CD4-positive, CD25-positive, alpha-beta regulatory T cell (primary cell): ENCODE results near the gene CERT1. TPM values are rescaled to one million over a fixed set of nuclear protein-coding genes. Genes with fewer than 3 reads are reported as not detected.

Source experiments
- ATAC-seq, 2 donors: fragments of 150-1000 bp; cut with Tn5 transposase; one replicate each; pipeline ENCODE4 v1.10.0; 2021; ENCODE audit warnings: low read depth in 2 of 2, moderate number of reproducible peaks in 2 of 2, moderate library complexity in 1 of 2
- DNase-seq, 3 donors: peaks; one replicate each; pipeline versions ENCODE4 v3.0.0 to v3.0.0-alpha.2; 2012 to 2022; ENCODE audit warnings: mixed read lengths in 1 of 3
- H3K27ac ChIP-seq: one replicate; pipeline ENCODE4 v1.7.0; 2013; ENCODE audit warnings: mild to moderate bottlenecking, low read length; ENCODE audit not compliant: insufficient read depth, poor library complexity, severe bottlenecking
- H3K27me3 ChIP-seq: one replicate; pipeline ENCODE4 v1.7.0; 2013; ENCODE audit warnings: low read length; ENCODE audit not compliant: control insufficient read depth, insufficient read depth
- H3K36me3 ChIP-seq: one replicate; pipeline ENCODE4 v1.7.0; 2013; ENCODE audit warnings: mild to moderate bottlenecking, low read length, moderate library complexity; ENCODE audit not compliant: control insufficient read depth, insufficient read depth
- H3K4me1 ChIP-seq: 2 replicates; pipeline ENCODE4 v1.7.0; 2013; ENCODE audit warnings: mild to moderate bottlenecking, low read length; ENCODE audit not compliant: insufficient read depth, control insufficient read depth, poor library complexity, severe bottlenecking
- H3K4me3 ChIP-seq: one replicate; pipeline ENCODE4 v1.7.0; 2013; ENCODE audit warnings: low read depth, mild to moderate bottlenecking, low read length, moderate library complexity
- H3K9me3 ChIP-seq, 2 experiments: 1 replicate in 1 of 2; 2 replicates in 1 of 2; pipeline ENCODE4 v1.7.0; 2013; ENCODE audit warnings: low read length in 2 of 2, mild to moderate bottlenecking in 1 of 2, moderate library complexity in 1 of 2; ENCODE audit not compliant: control insufficient read depth in 2 of 2
- H3K27ac Mint-ChIP-seq, 3 donors: one replicate each; pipeline ENCODE4 v1.8.0; 2020 to 2022; ENCODE audit warnings: mild to moderate bottlenecking in 3 of 3, mixed read lengths in 3 of 3, moderate library complexity in 2 of 3
- H3K27me3 Mint-ChIP-seq: one replicate; pipeline ENCODE4 v1.8.0; 2022; ENCODE audit warnings: mild to moderate bottlenecking, mixed read lengths
- H3K36me3 Mint-ChIP-seq: one replicate; pipeline ENCODE4 v1.8.0; 2020; ENCODE audit warnings: mixed read lengths
- H3K4me1 Mint-ChIP-seq, 4 donors: one replicate each; pipeline ENCODE4 v1.8.0; 2020 to 2022; ENCODE audit warnings: mixed read lengths in 4 of 4, mild to moderate bottlenecking in 1 of 4
- H3K4me3 Mint-ChIP-seq, 4 donors: one replicate each; pipeline ENCODE4 v1.8.0; 2020 to 2022; ENCODE audit warnings: mild to moderate bottlenecking in 4 of 4, mixed read lengths in 4 of 4, moderate library complexity in 3 of 4
- H3K9me3 Mint-ChIP-seq, 7 donors: one replicate each; pipeline ENCODE4 v1.8.0; 2020 to 2022; ENCODE audit warnings: mixed read lengths in 7 of 7, mild to moderate bottlenecking in 3 of 7, moderate library complexity in 2 of 7
- polyA plus RNA-seq, 4 donors: library from polyadenylated mRNA; unstranded; fragments of 300-500 nt; fragmentation: Illumina TruSeq; gene quantifications; one replicate each; pipeline ENCODE4 v1.2.3, GENCODE V29; 2021
- total RNA-seq: library from RNA; stranded (reverse); gene quantifications from one replicate; pipeline ENCODE4 v1.2.3, GENCODE V29; 2022

Gene CERT1
- total and polyA plus RNA-seq, 5 donors from 2014 or later: 19.4 to 49.9 (median 22.4) TPM

- peak overlapping the region in 1 of 4 donors; percentile 33 for H3K4me3 Mint-ChIP-seq
- Histone ChIP-seq H3K4me1 (no peaks in the 10 kb centered on the region), H3K27ac (no peak overlapping the region), H3K36me3 (no peaks in the 10 kb centered on the region), H3K9me3 (no peaks in the 10 kb centered on the region), H3K27me3 (no peaks in the 10 kb centered on the region), H3K4me3 (no peak overlapping the region)
- H3K27me3 Mint-ChIP-seq: peaks cover 19% of the 10 kb centered on the region
- H3K27ac Mint-ChIP-seq: no peak overlapping the region
- ATAC-seq: no peak
- DNase-seq: no peak
- no peaks in the 10 kb centered on the region for H3K9me3 Mint-ChIP-seq
- no peaks in the 10 kb centered on the region for H3K36me3 Mint-ChIP-seq
- H3K4me1 Mint-ChIP-seq: no peaks in the 10 kb centered on the region
Observed at GRCh38 chr5:75330404-75330803, 181.0 kb downstream of the CERT1 start.

Other genes with a start within 250 kb of the CERT1 start
- gene HMGCR, start 174.4 kb downstream of the CERT1 start, total RNA-seq: 40.0 TPM
- gene HMGCR, start 174.4 kb downstream of the CERT1 start, polyA plus RNA-seq: 10 to 100 TPM; 10.5 to 17.1 (median 12.5) TPM
- 24.1 TPM for gene POLK, start 262 bp upstream of the CERT1 start, total RNA-seq
- 10 to 100 TPM; 19.8 to 33.6 (median 24.1) TPM for gene POLK, start 262 bp upstream of the CERT1 start, polyA plus RNA-seq
- 0.69 TPM for gene ANKDD1B, start 99.8 kb upstream of the CERT1 start, total RNA-seq
- 1 to 10 TPM; 2.1 to 3.3 (median 2.5) TPM for gene ANKDD1B, start 99.8 kb upstream of the CERT1 start, polyA plus RNA-seq
- gene POC5, start 205.8 kb upstream of the CERT1 start, total RNA-seq: 16.6 TPM
- gene POC5, start 205.8 kb upstream of the CERT1 start, polyA plus RNA-seq: 10 to 100 TPM; 13.7 to 21.2 (median 18.3) TPM